Suprapubic skin (tissue), 4 donors: Measurements from ENCODE around the gene REPS2. TPM values are rescaled to one million over a fixed set of nuclear protein-coding genes. Genes with fewer than 3 reads are reported as not detected.

ENCODE experiments used
- DNase-seq, 2 donors: peaks; one replicate each; pipeline ENCODE4 v3.0.0-alpha.2; 2019; ENCODE audit warnings: low spot score in 2 of 2
- H3K27ac ChIP-seq: fragments of 200-600 bp; sonication (generic); one replicate; pipeline ENCODE4 v1.5.1; 2019
- H3K27me3 ChIP-seq: fragments of 200-600 bp; sonication (generic); one replicate; pipeline ENCODE4 v1.5.1; 2019
- H3K36me3 ChIP-seq: fragments of 200-600 bp; sonication (generic); one replicate; pipeline ENCODE4 v1.5.1; 2019
- H3K4me1 ChIP-seq: fragments of 200-600 bp; sonication (generic); one replicate; pipeline ENCODE4 v1.5.1; 2019
- H3K4me3 ChIP-seq: fragments of 200-600 bp; sonication (generic); one replicate; pipeline ENCODE4 v1.5.1; 2019; ENCODE audit warnings: mild to moderate bottlenecking
- H3K9me3 ChIP-seq: fragments of 200-600 bp; sonication (generic); one replicate; pipeline ENCODE4 v1.5.1; 2019
- EP300 ChIP-seq: sonication (generic); formaldehyde crosslinking; IDR thresholded peaks from one replicate; pipeline ENCODE4 v1.6.1; 2017; ENCODE audit warnings: antibody characterized with exemption
- POLR2A ChIP-seq, 2 donors: fragments of 450-650 bp; IDR thresholded peaks; one replicate each; pipeline ENCODE4 v1.6.1; 2017; ENCODE audit warnings: antibody characterized with exemption in 2 of 2, mild to moderate bottlenecking in 2 of 2, moderate library complexity in 2 of 2
- POLR2AphosphoS5 ChIP-seq, 3 donors: sonication (generic); formaldehyde crosslinking; IDR thresholded peaks; one replicate each; pipeline ENCODE4 v1.6.1; 2017; ENCODE audit warnings: antibody characterized with exemption in 3 of 3
- WGBS: methylation state at CpG from one replicate; pipeline ENCODE4 v1.1.5; 2018; 5-methylcytosine and 5-hydroxymethylcytosine counted together
- total RNA-seq, 4 donors: library from RNA; depleted of rRNA; stranded (reverse); fragments of >200 nt; gene quantifications; one replicate each; pipeline ENCODE4 v1.1.0, GENCODE V29; 2016
- TF ChIP-seq, protein P1 (sequence below), 2 donors: fragments of 200-600 bp in 1 of 2; fragments of 450-650 bp in 1 of 2; sonication (generic) in 1 of 2; IDR thresholded peaks; one replicate each; pipeline ENCODE4 v1.5.1; 2016 to 2019; ENCODE audit warnings: antibody characterized with exemption in 2 of 2, mild to moderate bottlenecking in 1 of 2, moderate library complexity in 1 of 2

Gene REPS2
- total RNA-seq, 4 donors from 2014 or later, result 6.2 to 10.9 (median 8.6) TPM

- TF ChIP-seq POLR2A (IDR thresholded peaks at IDR 0.05) (no peak), POLR2AphosphoS5 (IDR thresholded peaks at IDR 0.05) (no peak), EP300 (no peak)
- TF ChIP-seq, protein P1, sequence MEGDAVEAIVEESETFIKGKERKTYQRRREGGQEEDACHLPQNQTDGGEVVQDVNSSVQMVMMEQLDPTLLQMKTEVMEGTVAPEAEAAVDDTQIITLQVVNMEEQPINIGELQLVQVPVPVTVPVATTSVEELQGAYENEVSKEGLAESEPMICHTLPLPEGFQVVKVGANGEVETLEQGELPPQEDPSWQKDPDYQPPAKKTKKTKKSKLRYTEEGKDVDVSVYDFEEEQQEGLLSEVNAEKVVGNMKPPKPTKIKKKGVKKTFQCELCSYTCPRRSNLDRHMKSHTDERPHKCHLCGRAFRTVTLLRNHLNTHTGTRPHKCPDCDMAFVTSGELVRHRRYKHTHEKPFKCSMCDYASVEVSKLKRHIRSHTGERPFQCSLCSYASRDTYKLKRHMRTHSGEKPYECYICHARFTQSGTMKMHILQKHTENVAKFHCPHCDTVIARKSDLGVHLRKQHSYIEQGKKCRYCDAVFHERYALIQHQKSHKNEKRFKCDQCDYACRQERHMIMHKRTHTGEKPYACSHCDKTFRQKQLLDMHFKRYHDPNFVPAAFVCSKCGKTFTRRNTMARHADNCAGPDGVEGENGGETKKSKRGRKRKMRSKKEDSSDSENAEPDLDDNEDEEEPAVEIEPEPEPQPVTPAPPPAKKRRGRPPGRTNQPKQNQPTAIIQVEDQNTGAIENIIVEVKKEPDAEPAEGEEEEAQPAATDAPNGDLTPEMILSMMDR (IDR thresholded peaks at IDR 0.05), result no peak
- H3K36me3 ChIP-seq, result no peaks in the 10 kb centered on the region
- no peaks in the 10 kb centered on the region for H3K9me3 ChIP-seq
- WGBS, result 73% methylated on average over 7 of the region's 7 CpGs
- no peaks in the 10 kb centered on the region for H3K4me1 ChIP-seq
- H3K27me3 ChIP-seq, result no peaks in the 10 kb centered on the region
- DNase-seq, result no peak
- no peak overlapping the region for H3K4me3 ChIP-seq
- no peak overlapping the region for H3K27ac ChIP-seq
These were observed 100.8 kb downstream of the REPS2 start for GRCh38 chrX:17047224-17047623.

DNA sequence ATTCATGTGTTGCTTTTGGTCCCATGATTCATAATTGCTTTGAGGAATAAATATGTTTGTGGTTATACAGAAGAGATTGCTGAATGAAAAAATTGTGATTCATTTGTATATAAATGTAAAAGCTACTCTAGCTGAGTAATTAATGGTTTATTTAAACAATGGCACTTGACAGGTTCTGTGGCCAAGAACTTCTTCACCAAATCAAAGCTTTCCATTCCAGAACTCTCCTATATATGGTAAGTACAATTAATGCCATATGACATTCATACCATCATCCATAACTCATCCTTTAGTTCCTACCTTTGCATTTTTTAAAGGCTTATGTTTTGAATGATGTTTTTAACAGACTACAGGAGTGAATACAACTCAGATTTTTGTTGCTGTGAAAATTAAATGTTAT is 105.8 kb downstream of the REPS2 start:
- Histone ChIP-seq H3K4me3 (no peak overlapping the region), H3K36me3 (no peaks in the 10 kb centered on the region), H3K4me1 (no peaks in the 10 kb centered on the region), H3K27me3 (no peaks in the 10 kb centered on the region), H3K27ac (no peak overlapping the region), H3K9me3 (no peaks in the 10 kb centered on the region)
- TF ChIP-seq, protein P1 (IDR thresholded peaks at IDR 0.05), result no peak
- TF ChIP-seq POLR2AphosphoS5 (IDR thresholded peaks at IDR 0.05) (no peak), POLR2A (IDR thresholded peaks at IDR 0.05) (no peak), EP300 (no peak)
- no peak for DNase-seq

- no peak for TF ChIP-seq POLR2AphosphoS5 (IDR thresholded peaks at IDR 0.05)
- TF ChIP-seq EP300, result no peak
- no peak for TF ChIP-seq POLR2A (IDR thresholded peaks at IDR 0.05)
- TF ChIP-seq, protein P1 (IDR thresholded peaks at IDR 0.05), result no peak
- no peaks in the 10 kb centered on the region for H3K36me3 ChIP-seq
- DNase-seq, result no peak
- H3K9me3 ChIP-seq, result no peaks in the 10 kb centered on the region
- H3K27me3 ChIP-seq, result no peaks in the 10 kb centered on the region
- WGBS, result 61% methylated on average over 2 of the region's 2 CpGs
- no peak overlapping the region for H3K4me3 ChIP-seq
- H3K4me1 ChIP-seq, result no peaks in the 10 kb centered on the region
- H3K27ac ChIP-seq, result no peak overlapping the region
These were observed 106.3 kb downstream of the REPS2 start for GRCh38 chrX:17052793-17053192.

DNA sequence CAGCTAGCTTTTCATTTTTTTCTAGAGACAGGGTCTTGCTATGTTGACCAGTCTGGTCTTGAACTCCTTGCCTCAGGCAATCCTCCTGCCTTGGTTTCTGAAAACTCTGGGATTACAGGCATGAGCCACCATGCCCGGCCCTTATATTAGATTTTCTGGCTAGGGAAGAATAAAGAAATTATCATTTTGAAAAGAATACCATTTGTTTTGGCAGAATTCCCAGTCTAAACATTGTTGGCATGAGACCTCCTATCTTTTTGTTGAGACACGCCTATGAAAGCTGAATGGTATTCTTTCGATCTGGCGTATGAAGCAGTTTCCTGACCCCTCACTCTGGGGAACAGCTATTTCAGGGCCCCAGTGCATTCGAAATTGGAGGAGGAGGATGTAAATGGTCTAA is 107.0 kb downstream of the REPS2 start:
- H3K36me3 ChIP-seq, result no peaks in the 10 kb centered on the region

GRCh38 chrX:17056868-17057608 is 110.6 kb downstream of the REPS2 start:
- 67% methylated on average over 2 of the region's 2 CpGs for WGBS

More for the DNA sequence above, 107.0 kb downstream of the REPS2 start:
- TF ChIP-seq EP300 (no peak), POLR2AphosphoS5 (IDR thresholded peaks at IDR 0.05) (no peak), POLR2A (IDR thresholded peaks at IDR 0.05) (no peak)
- TF ChIP-seq, protein P1 (IDR thresholded peaks at IDR 0.05), result no peak
- Histone ChIP-seq H3K27me3 (no peaks in the 10 kb centered on the region), H3K4me3 (no peak overlapping the region), H3K9me3 (no peaks in the 10 kb centered on the region), H3K27ac (no peak overlapping the region), H3K4me1 (no peaks in the 10 kb centered on the region)
- no peak for DNase-seq
- WGBS, result 34% methylated on average over 5 of the region's 5 CpGs

More at GRCh38 chrX:17056868-17057608, 110.6 kb downstream of the REPS2 start:
- no peaks in the 10 kb centered on the region for H3K36me3 ChIP-seq
- H3K4me3 ChIP-seq, result no peak overlapping the region
- no peaks in the 10 kb centered on the region for H3K9me3 ChIP-seq
- H3K4me1 ChIP-seq, result no peaks in the 10 kb centered on the region
- no peaks in the 10 kb centered on the region for H3K27me3 ChIP-seq
- no peak for TF ChIP-seq POLR2A (IDR thresholded peaks at IDR 0.05)
- no peak for TF ChIP-seq POLR2AphosphoS5 (IDR thresholded peaks at IDR 0.05)
- TF ChIP-seq, protein P1 (IDR thresholded peaks at IDR 0.05), result no peak
- no peak for TF ChIP-seq EP300
- no peak overlapping the region for H3K27ac ChIP-seq
- DNase-seq, result no peak
